ENCODE data around the gene INSIG1. TPM values are rescaled to one million over a fixed set of nuclear protein-coding genes. Genes with fewer than 3 reads are reported as not detected.

The INSIG1 gene
- total RNA-seq, 1 donor from 2014 or later, result 21.8 TPM

GRCh38 chr7:155284496-155285274, 13.0 kb upstream of the INSIG1 start:
- H3K4me3 Mint-ChIP-seq (ENCODE audit: unreplicated experiment), result no peak overlapping the region
- no peak for DNase-seq (ENCODE audit: extremely low spot score, unreplicated experiment)
- no peaks in the 10 kb centered on the region for H3K9me3 Mint-ChIP-seq (ENCODE audit: unreplicated experiment)
- H3K27ac Mint-ChIP-seq (ENCODE audit: unreplicated experiment), result no peak overlapping the region
- TF ChIP-seq CTCF (IDR thresholded peaks at IDR 0.05), result no peak
- no peaks in the 10 kb centered on the region for H3K4me1 Mint-ChIP-seq (ENCODE audit: unreplicated experiment)
- H3K36me3 Mint-ChIP-seq (ENCODE audit: unreplicated experiment), result peaks cover 2% of the 10 kb centered on the region
- H3K27me3 Mint-ChIP-seq (ENCODE audit: unreplicated experiment), result peaks cover 46% of the 10 kb centered on the region

GRCh38 chr7:155285423-155285822, 12.3 kb upstream of the INSIG1 start:
- H3K4me3 Mint-ChIP-seq (ENCODE audit: unreplicated experiment), result no peak overlapping the region
- no peak for TF ChIP-seq CTCF (IDR thresholded peaks at IDR 0.05)
- peaks cover 41% of the 10 kb centered on the region for H3K27me3 Mint-ChIP-seq (ENCODE audit: unreplicated experiment)
- H3K4me1 Mint-ChIP-seq (ENCODE audit: unreplicated experiment), result no peaks in the 10 kb centered on the region
- H3K36me3 Mint-ChIP-seq (ENCODE audit: unreplicated experiment), result peaks cover 2% of the 10 kb centered on the region
- H3K27ac Mint-ChIP-seq (ENCODE audit: unreplicated experiment), result no peak overlapping the region
- no peak for DNase-seq (ENCODE audit: extremely low spot score, unreplicated experiment)
- H3K9me3 Mint-ChIP-seq (ENCODE audit: unreplicated experiment), result no peaks in the 10 kb centered on the region

- Mint-ChIP-seq H3K36me3 (ENCODE audit: unreplicated experiment) (peaks cover 1% of the 10 kb centered on the region), H3K9me3 (ENCODE audit: unreplicated experiment) (no peaks in the 10 kb centered on the region), H3K4me1 (ENCODE audit: unreplicated experiment) (no peaks in the 10 kb centered on the region), H3K4me3 (ENCODE audit: unreplicated experiment) (no peak overlapping the region), H3K27me3 (ENCODE audit: unreplicated experiment) (peaks cover 37% of the 10 kb centered on the region), H3K27ac (ENCODE audit: unreplicated experiment) (no peak overlapping the region)
- no peak for TF ChIP-seq CTCF (IDR thresholded peaks at IDR 0.05)
- no peak for DNase-seq (ENCODE audit: extremely low spot score, unreplicated experiment)
Measured at GRCh38 chr7:155285833-155286232, 11.8 kb upstream of the INSIG1 start.

- no peaks in the 10 kb centered on the region for H3K9me3 Mint-ChIP-seq (ENCODE audit: unreplicated experiment)
- DNase-seq (ENCODE audit: extremely low spot score, unreplicated experiment), result no peak
- no peak overlapping the region for H3K4me3 Mint-ChIP-seq (ENCODE audit: unreplicated experiment)
- no peak overlapping the region for H3K27ac Mint-ChIP-seq (ENCODE audit: unreplicated experiment)
- H3K27me3 Mint-ChIP-seq (ENCODE audit: unreplicated experiment), result peaks cover 35% of the 10 kb centered on the region
- no peaks in the 10 kb centered on the region for H3K36me3 Mint-ChIP-seq (ENCODE audit: unreplicated experiment)
- H3K4me1 Mint-ChIP-seq (ENCODE audit: unreplicated experiment), result peaks cover 6% of the 10 kb centered on the region
- no peak for TF ChIP-seq CTCF (IDR thresholded peaks at IDR 0.05)
Measured at GRCh38 chr7:155286686-155287085, 11.0 kb upstream of the INSIG1 start.

GRCh38 chr7:155287284-155287935, 10.3 kb upstream of the INSIG1 start:
- H3K27ac Mint-ChIP-seq (ENCODE audit: unreplicated experiment), result no peak overlapping the region
- no peak overlapping the region for H3K4me3 Mint-ChIP-seq (ENCODE audit: unreplicated experiment)
- H3K36me3 Mint-ChIP-seq (ENCODE audit: unreplicated experiment), result no peaks in the 10 kb centered on the region
- no peak for DNase-seq (ENCODE audit: extremely low spot score, unreplicated experiment)
- H3K27me3 Mint-ChIP-seq (ENCODE audit: unreplicated experiment), result peaks cover 29% of the 10 kb centered on the region
- no peak for TF ChIP-seq CTCF (IDR thresholded peaks at IDR 0.05)
- H3K4me1 Mint-ChIP-seq (ENCODE audit: unreplicated experiment), result peaks cover 6% of the 10 kb centered on the region
- H3K9me3 Mint-ChIP-seq (ENCODE audit: unreplicated experiment), result no peaks in the 10 kb centered on the region
